GM23248 (cell line): ENCODE data around the gene CCND2.

Source experiments
- EZH2 ChIP-seq: fragments of 200-600 bp; sonication (generic); IDR thresholded peaks from 2 replicates; pipeline ENCODE4 v1.6.1; 2018; ENCODE audit warnings: antibody characterized with exemption, mild to moderate bottlenecking; ENCODE audit not compliant: insufficient read depth, poor library complexity, severe bottlenecking
- EZH2phosphoT487 ChIP-seq: fragments of 200-600 bp; sonication (generic); IDR thresholded peaks from 2 replicates; pipeline ENCODE4 v1.6.1; 2018; ENCODE audit warnings: antibody characterized with exemption, moderate library complexity, mild to moderate bottlenecking, low read depth; ENCODE audit not compliant: insufficient read depth

DNA sequence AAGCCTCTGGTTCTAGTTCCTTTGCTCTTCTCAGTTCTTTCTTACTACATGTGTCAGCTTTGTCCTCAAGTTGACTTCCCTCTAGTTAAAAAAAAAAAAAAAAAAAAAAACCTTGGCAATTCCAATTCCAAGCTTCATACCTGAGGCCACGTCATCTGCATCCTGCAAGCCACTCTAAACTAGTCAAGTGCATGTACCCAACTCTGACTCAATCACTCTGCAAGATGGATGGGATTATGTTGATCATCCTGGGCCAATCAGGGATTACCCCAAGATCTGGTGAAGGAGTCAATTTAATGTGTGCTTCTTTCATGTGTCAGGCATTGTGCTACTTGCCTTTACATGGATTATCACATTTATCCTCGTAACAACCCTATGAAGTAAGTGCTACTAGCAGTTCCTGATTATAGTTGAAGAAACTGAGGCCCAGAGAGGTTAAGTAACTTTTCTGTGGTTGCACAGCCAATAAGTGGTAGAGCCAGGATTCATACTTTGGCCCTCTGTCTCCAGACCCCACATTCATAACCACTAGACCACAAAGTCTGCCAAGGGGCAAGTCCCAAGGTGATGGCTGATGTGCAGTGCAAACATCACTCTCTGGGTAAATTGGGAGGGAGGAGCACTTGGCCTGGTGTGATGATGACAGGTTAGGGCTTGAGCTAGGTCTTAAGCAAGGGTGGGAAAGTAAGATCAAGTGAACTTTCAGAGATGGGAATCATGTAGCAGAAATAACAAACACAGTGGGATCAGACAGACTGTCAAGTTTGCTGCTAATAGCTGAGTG is 17.3 kb upstream of the CCND2 start:
- TF ChIP-seq EZH2: no peak
- no peak for TF ChIP-seq EZH2phosphoT487
